Esophagus muscularis mucosa (tissue), 4 donors: ENCODE data around the gene SEPTIN5. TPM values are rescaled to one million over a fixed set of nuclear protein-coding genes. Genes with fewer than 3 reads are reported as not detected.
A peak's percentile ranks its signal among the peaks of the same experiment; 100 is the strongest.

ENCODE experiments used
- DNase-seq: peaks from one replicate; pipeline ENCODE4 v3.0.0-alpha.2; 2017; ENCODE audit errors: extremely low spot score
- H3K27ac ChIP-seq, 4 donors: fragments of 200-600 bp; sonication (generic); replicated peaks in 1 of 4; 1 replicate in 3 of 4; 2 replicates in 1 of 4; pipeline ENCODE4 v1.5.1; 2016 to 2019; ENCODE audit warnings: mild to moderate bottlenecking in 1 of 4
- H3K27me3 ChIP-seq, 4 donors: fragments of 200-600 bp; sonication (generic); one replicate each; pipeline versions ENCODE4 v1.5.1 to v1.6.0; 2016 to 2019
- H3K36me3 ChIP-seq, 4 donors: fragments of 200-600 bp; sonication (generic); one replicate each; pipeline ENCODE4 v1.5.1; 2016 to 2019
- H3K4me1 ChIP-seq, 4 donors: fragments of 200-600 bp; sonication (generic); one replicate each; pipeline ENCODE4 v1.5.1; 2016 to 2019
- H3K4me3 ChIP-seq, 4 donors: fragments of 200-600 bp; sonication (generic); 1 replicate in 2 of 4; 2 replicates in 2 of 4; pipeline ENCODE4 v1.5.1; 2016 to 2019; ENCODE audit warnings: mild to moderate bottlenecking in 4 of 4, moderate library complexity in 1 of 4
- H3K9me3 ChIP-seq, 4 donors: fragments of 200-600 bp; sonication (generic); 1 replicate in 3 of 4; 2 replicates in 1 of 4; pipeline ENCODE4 v1.5.1; 2016 to 2019
- EP300 ChIP-seq: sonication (generic); formaldehyde crosslinking; IDR thresholded peaks from one replicate; pipeline ENCODE4 v1.6.1; 2017; ENCODE audit warnings: antibody characterized with exemption
- POLR2A ChIP-seq: fragments of 450-650 bp; IDR thresholded peaks from one replicate; pipeline ENCODE4 v1.6.1; 2017; ENCODE audit warnings: antibody characterized with exemption, moderate library complexity, mild to moderate bottlenecking, low read depth
- POLR2AphosphoS5 ChIP-seq, 2 donors: sonication (generic); formaldehyde crosslinking; IDR thresholded peaks; one replicate each; pipeline ENCODE4 v1.6.1; 2017; ENCODE audit warnings: antibody characterized with exemption in 2 of 2
- WGBS: methylation state at CpG from one replicate; pipeline ENCODE4 v1.1.5; 2018; 5-methylcytosine and 5-hydroxymethylcytosine counted together
- intact Hi-C: fragments of 100-400 bp; cut with DNase I; formaldehyde crosslinking; loops from one replicate; pipeline ENCODE4 v1.15.1; 2023
- total RNA-seq, 4 donors: library from RNA; depleted of rRNA; stranded (reverse); fragments of >200 nt; gene quantifications; one replicate each; pipeline versions ENCODE4 v1.1.0 to v1.2.1, GENCODE V29; 2016
- TF ChIP-seq, protein P1 (sequence below), 3 experiments: fragments of 200-600 bp in 2 of 3; fragments of 450-650 bp in 1 of 3; sonication (generic) in 2 of 3; IDR thresholded peaks; one replicate each; pipeline ENCODE4 v1.5.1; 2017 to 2019; ENCODE audit warnings: antibody characterized with exemption in 3 of 3, mild to moderate bottlenecking in 2 of 3, moderate library complexity in 1 of 3

The SEPTIN5 gene
- total RNA-seq, 4 donors from 2014 or later = 4.2 to 55.4 (median 20.6) TPM

DNA sequence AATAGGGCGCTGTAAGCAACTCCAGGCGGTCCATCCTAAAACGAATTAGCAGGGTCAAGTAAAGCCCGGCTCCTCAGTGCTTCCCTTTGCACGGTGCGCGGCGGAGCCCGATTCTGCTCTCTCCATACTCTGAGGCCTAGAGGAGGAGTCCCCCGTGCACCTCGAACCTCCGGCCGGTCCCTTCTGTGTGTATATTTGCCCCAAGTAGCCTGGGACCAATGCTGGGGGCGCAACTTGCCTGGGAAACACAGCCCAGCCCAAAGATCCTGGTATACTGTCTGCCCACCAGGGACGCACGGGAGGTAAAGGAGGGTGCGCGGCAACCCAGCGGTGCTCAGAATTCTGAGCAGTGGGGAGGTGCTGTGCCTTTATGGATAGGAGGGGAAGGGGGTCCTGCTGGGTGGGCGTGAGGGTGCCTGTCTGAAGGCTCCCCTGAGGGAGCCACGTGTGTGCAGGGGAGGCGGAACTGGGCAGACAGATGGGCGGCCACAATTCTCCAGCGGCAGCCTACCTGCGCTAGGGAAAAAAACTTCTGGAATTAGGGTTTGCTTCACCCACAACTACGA lies 41.5 kb downstream of the SEPTIN5 start:
- Histone ChIP-seq H3K4me1 (peaks cover 6 to 46% (median 45%) of the 10 kb centered on the region in 4 donors), H3K27me3 (peaks cover 6 to 96% (median 51%) of the 10 kb centered on the region in 4 donors), H3K4me3 (peak overlapping the region in 1 of 4 donors; percentile 12), H3K36me3 (no peaks in the 10 kb centered on the region), H3K9me3 (no peaks in the 10 kb centered on the region), H3K27ac (no peak overlapping the region)
- TF ChIP-seq POLR2AphosphoS5 (IDR thresholded peaks at IDR 0.05) (no peak), POLR2A (no peak)
- DNase-seq = no peak
- intact Hi-C loops = no loop called here
- WGBS = 8% methylated on average over 13 of the region's 26 CpGs

GRCh38 chr22:19756288-19757128 lies 42.2 kb downstream of the SEPTIN5 start:
- H3K9me3 ChIP-seq = no peaks in the 10 kb centered on the region
- intact Hi-C loops = no loop called here
- H3K36me3 ChIP-seq = no peaks in the 10 kb centered on the region
- H3K27ac ChIP-seq = no peak overlapping the region
- 9% methylated on average over 26 of the region's 76 CpGs for WGBS
- peak overlapping the region; percentile 28 to 47 (median 38) for H3K4me3 ChIP-seq
- peaks cover 6 to 51% (median 50%) of the 10 kb centered on the region in 4 donors for H3K4me1 ChIP-seq
- no peak for DNase-seq
- no peak for TF ChIP-seq EP300
- TF ChIP-seq, protein P1, sequence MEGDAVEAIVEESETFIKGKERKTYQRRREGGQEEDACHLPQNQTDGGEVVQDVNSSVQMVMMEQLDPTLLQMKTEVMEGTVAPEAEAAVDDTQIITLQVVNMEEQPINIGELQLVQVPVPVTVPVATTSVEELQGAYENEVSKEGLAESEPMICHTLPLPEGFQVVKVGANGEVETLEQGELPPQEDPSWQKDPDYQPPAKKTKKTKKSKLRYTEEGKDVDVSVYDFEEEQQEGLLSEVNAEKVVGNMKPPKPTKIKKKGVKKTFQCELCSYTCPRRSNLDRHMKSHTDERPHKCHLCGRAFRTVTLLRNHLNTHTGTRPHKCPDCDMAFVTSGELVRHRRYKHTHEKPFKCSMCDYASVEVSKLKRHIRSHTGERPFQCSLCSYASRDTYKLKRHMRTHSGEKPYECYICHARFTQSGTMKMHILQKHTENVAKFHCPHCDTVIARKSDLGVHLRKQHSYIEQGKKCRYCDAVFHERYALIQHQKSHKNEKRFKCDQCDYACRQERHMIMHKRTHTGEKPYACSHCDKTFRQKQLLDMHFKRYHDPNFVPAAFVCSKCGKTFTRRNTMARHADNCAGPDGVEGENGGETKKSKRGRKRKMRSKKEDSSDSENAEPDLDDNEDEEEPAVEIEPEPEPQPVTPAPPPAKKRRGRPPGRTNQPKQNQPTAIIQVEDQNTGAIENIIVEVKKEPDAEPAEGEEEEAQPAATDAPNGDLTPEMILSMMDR (IDR thresholded peaks at IDR 0.05) = peak; percentile 35 to 45 (median 39)
- peaks cover 6 to 95% (median 51%) of the 10 kb centered on the region in 4 donors for H3K27me3 ChIP-seq

GRCh38 chr22:19757140-19757984 lies 43.1 kb downstream of the SEPTIN5 start:
- Histone ChIP-seq H3K27ac (no peak overlapping the region), H3K9me3 (no peaks in the 10 kb centered on the region), H3K27me3 (peaks cover 6 to 95% (median 59%) of the 10 kb centered on the region in 4 donors), H3K4me1 (peaks cover 6 to 54% (median 50%) of the 10 kb centered on the region in 4 donors), H3K4me3 (peak overlapping the region; percentile 28 to 47 (median 38)), H3K36me3 (no peaks in the 10 kb centered on the region)
- intact Hi-C loops = no loop called here
- no peak for TF ChIP-seq POLR2AphosphoS5 (IDR thresholded peaks at IDR 0.05)
- TF ChIP-seq, protein P1 (IDR thresholded peaks at IDR 0.05) = no peak
- no peak for TF ChIP-seq POLR2A
- TF ChIP-seq EP300 = no peak
- 48% methylated on average over 9 of the region's 16 CpGs for WGBS
- DNase-seq = no peak

DNA sequence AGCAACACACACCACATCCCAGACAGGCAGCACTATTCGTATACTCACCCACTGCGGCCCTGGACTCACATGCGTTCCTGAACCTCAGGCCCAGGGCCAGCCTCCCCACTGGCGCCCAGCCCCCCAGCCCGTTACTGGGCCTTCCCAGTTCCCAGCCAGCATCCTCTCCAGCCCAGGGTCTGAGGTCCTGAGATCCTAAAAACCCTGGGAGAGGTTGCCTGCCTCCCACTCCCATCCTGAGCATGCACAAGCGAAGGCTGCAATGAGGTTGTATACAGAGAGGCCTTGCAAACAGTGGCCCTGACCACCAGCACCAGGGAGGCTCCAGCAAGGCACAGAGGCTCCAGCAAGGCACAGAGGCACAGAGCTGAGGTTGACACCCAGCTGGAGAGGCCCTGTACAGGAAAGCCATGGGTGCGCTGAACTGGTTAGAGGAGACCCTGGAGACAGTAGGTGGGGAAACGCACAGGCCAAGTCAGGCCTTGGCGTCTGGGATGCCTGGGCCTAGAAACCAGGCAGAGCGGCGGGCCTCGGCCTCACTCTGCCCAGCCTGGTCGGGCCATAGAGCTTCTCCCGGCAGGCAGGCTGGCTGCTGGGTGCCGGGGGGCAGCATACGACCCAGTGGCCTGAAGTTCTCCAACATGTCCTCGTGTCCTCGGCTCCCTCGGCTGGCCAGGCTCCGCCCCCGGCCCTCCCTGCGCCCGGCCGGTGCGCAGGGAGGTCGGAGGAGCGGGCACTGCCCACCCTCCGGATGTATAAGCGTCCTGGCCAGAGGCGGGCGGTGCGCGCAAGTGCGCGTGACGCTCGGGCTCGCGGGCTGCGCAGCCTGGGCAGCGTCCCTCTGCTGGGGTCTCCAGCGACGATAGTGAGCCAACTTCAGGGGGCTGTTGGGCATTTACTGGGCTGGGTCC lies 43.9 kb downstream of the SEPTIN5 start:
- intact Hi-C loops = no loop called here
- Histone ChIP-seq H3K36me3 (no peaks in the 10 kb centered on the region), H3K27me3 (peaks cover 6 to 95% (median 63%) of the 10 kb centered on the region in 4 donors), H3K27ac (no peak overlapping the region), H3K9me3 (no peaks in the 10 kb centered on the region), H3K4me1 (peaks cover 6 to 54% (median 50%) of the 10 kb centered on the region in 4 donors), H3K4me3 (peak overlapping the region in 1 of 4 donors; percentile 22)
- 89% methylated on average over 7 of the region's 43 CpGs for WGBS
- peak; percentile 59 for TF ChIP-seq POLR2A
- TF ChIP-seq, protein P1 (IDR thresholded peaks at IDR 0.05) = no peak
- no peak for DNase-seq
